K562 (cell line): Measurements from ENCODE around the gene ATP5PD. TPM values are rescaled to one million over a fixed set of nuclear protein-coding genes. Genes with fewer than 3 reads are reported as not detected.

Source experiments
- CREB1 ChIP-seq, 2 experiments: sonication (generic) in 1 of 2; formaldehyde crosslinking in 1 of 2; IDR thresholded peaks; 2 replicates each; pipeline versions ENCODE4 v1.6.1 to v1.8.0; 2012 to 2022; ENCODE audit warnings: inconsistent platforms in 1 of 2, mild to moderate bottlenecking in 1 of 2, missing genetic modification reagents in 1 of 2, moderate library complexity in 1 of 2
- CXXC5 ChIP-seq: fragments of 250-450 bp; sonication (Bioruptor Pico); IDR thresholded peaks from 2 replicates; pipeline ENCODE4 v1.8.0; 2022; ENCODE audit warnings: inconsistent platforms, mild to moderate bottlenecking, moderate library complexity
- E2F3 ChIP-seq: fragments of 250-450 bp; sonication (Bioruptor Pico); IDR thresholded peaks from 2 replicates; pipeline ENCODE4 v1.4.0; 2020; ENCODE audit warnings: mild to moderate bottlenecking
- EZH2 ChIP-seq: IDR thresholded peaks from 2 replicates; pipeline ENCODE4 v1.6.1; 2012; ENCODE audit warnings: low read depth, mild to moderate bottlenecking, inconsistent platforms, low read length, borderline replicate concordance
- FOXM1 ChIP-seq, 2 experiments: fragments of 450-650 bp in 1 of 2; sonication (generic) in 1 of 2; formaldehyde crosslinking in 1 of 2; IDR thresholded peaks; 2 replicates each; pipeline versions ENCODE4 v1.6.1 to v1.9.0; 2017 to 2022; ENCODE audit warnings: low read depth in 2 of 2, mild to moderate bottlenecking in 2 of 2, missing genetic modification reagents in 1 of 2, moderate library complexity in 1 of 2
- HDAC3 ChIP-seq: fragments of 450-650 bp; IDR thresholded peaks from 2 replicates; pipeline ENCODE4 v1.6.1; 2018; ENCODE audit warnings: borderline replicate concordance, mild to moderate bottlenecking, moderate library complexity; ENCODE audit not compliant: partially characterized antibody
- KDM2B ChIP-seq: fragments of 250-450 bp; sonication (Bioruptor Pico); IDR thresholded peaks from 2 replicates; pipeline ENCODE4 v1.8.0; 2021; ENCODE audit warnings: mild to moderate bottlenecking, moderate library complexity
- MAZ ChIP-seq, 2 experiments: fragments of 450-650 bp in 1 of 2; sonication (generic) in 1 of 2; formaldehyde crosslinking; IDR thresholded peaks in 1 of 2; conservative IDR thresholded peaks in 1 of 2; 2 replicates each; pipeline versions ENCODE4 v1.4.0 to v1.5.0; 2020; ENCODE audit warnings: mild to moderate bottlenecking in 1 of 2, missing genetic modification reagents in 1 of 2
- MCM2 ChIP-seq: fragments of 450-650 bp; IDR thresholded peaks from 2 replicates; pipeline ENCODE4 v1.6.1; 2017; ENCODE audit warnings: low read depth, mild to moderate bottlenecking
- MCM7 ChIP-seq, 2 experiments: fragments of 450-650 bp; IDR thresholded peaks; 2 replicates each; pipeline ENCODE4 v1.6.1; 2016 to 2018
- NCOR1 ChIP-seq: fragments of 450-650 bp; IDR thresholded peaks from 2 replicates; pipeline ENCODE4 v1.6.1; 2016; ENCODE audit warnings: mild to moderate bottlenecking, moderate library complexity
- NRF1 ChIP-seq, 2 experiments: fragments of 450-650 bp; IDR thresholded peaks in 1 of 2; conservative IDR thresholded peaks in 1 of 2; 2 replicates each; pipeline ENCODE4 v1.6.1; 2014; ENCODE audit warnings: mild to moderate bottlenecking in 2 of 2
- PHB ChIP-seq: fragments of 250-450 bp; sonication (Bioruptor Pico); IDR thresholded peaks from 2 replicates; pipeline ENCODE4 v1.5.0; 2021
- POLR2H ChIP-seq: IDR thresholded peaks from 2 replicates; pipeline ENCODE4 v1.6.1; 2016; ENCODE audit warnings: missing genetic modification characterization, low read depth, mild to moderate bottlenecking, control low read depth, missing compliant biosample characterization, moderate library complexity
- PPARD ChIP-seq: fragments of 250-450 bp; sonication (Bioruptor Pico); IDR thresholded peaks from 2 replicates; pipeline ENCODE4 v1.8.0; 2022; ENCODE audit warnings: inconsistent platforms, mild to moderate bottlenecking, moderate library complexity
- PTBP1 ChIP-seq: fragments of 200-400 bp; formaldehyde crosslinking; IDR thresholded peaks from 2 replicates; pipeline ENCODE4 v1.6.1; 2017; ENCODE audit warnings: low read depth, low read length
- TRIM28 ChIP-seq: fragments of 450-650 bp; IDR thresholded peaks from 2 replicates; pipeline ENCODE4 v1.6.1; 2017
- ZNF175 ChIP-seq: fragments of 200-800 bp; sonication (Bioruptor generic); IDR thresholded peaks from 2 replicates; pipeline ENCODE4 v1.6.1; 2016; ENCODE audit warnings: low read depth, mild to moderate bottlenecking, missing genetic modification characterization, missing compliant biosample characterization
- ZSCAN32 ChIP-seq: fragments of 450-650 bp; formaldehyde crosslinking; IDR thresholded peaks from 2 replicates; pipeline ENCODE4 v1.4.0; 2020; ENCODE audit warnings: mild to moderate bottlenecking, moderate library complexity
- polyA plus RNA-seq, 8 experiments: library from polyadenylated mRNA; depleted of rRNA in 4 of 8; stranded (reverse) in 5 of 8; unstranded in 3 of 8; fragments of >200 nt; fragmentation: Nextera tagmentation in 2 of 8; fragmentation: Illumina TruSeq in 1 of 8; extraction: Ambion mirVana in 2 of 8; extraction: Trizol in 1 of 8; gene quantifications; 2 replicates each; pipeline versions ENCODE4 v1.2.1 to v1.2.3, GENCODE V29; 2011 to 2014; ENCODE audit warnings: inconsistent platforms in 1 of 8, missing spikeins in 1 of 8
- total RNA-seq, 7 experiments: library from RNA; depleted of rRNA in 6 of 7; stranded (reverse); fragments of >200 nt in 6 of 7; fragmentation: Illumina TruSeq in 2 of 7; extraction: Trizol in 2 of 7; gene quantifications; 2 replicates each; pipeline versions ENCODE4 v1.2.1 to v1.2.3, GENCODE V29; 2011 to 2021; ENCODE audit warnings: low replicate concordance in 1 of 7
- TF ChIP-seq, protein P1 (sequence below): fragments of 450-650 bp; conservative IDR thresholded peaks from 2 replicates; pipeline ENCODE4 v1.6.1; 2016; ENCODE audit warnings: missing genetic modification characterization, low read depth, mild to moderate bottlenecking, missing compliant biosample characterization, moderate library complexity
- TF ChIP-seq, protein P2 (sequence below): fragments of 450-650 bp; formaldehyde crosslinking; IDR thresholded peaks from 2 replicates; pipeline ENCODE4 v1.4.0; 2022; ENCODE audit warnings: mild to moderate bottlenecking, moderate library complexity
- TF ChIP-seq, protein P3 (sequence below): sonication (generic); formaldehyde crosslinking; IDR thresholded peaks from 2 replicates; pipeline ENCODE4 v1.8.0; 2022; ENCODE audit warnings: mild to moderate bottlenecking, missing genetic modification reagents, borderline replicate concordance
- TF ChIP-seq, protein P4 (sequence below): IDR thresholded peaks from 3 replicates; pipeline ENCODE4 v1.6.1; 2011; ENCODE audit warnings: borderline replicate concordance, mild to moderate bottlenecking, moderate library complexity; ENCODE audit not compliant: insufficient read length; ENCODE audit errors: extremely low read depth

Gene ATP5PD
- total and polyA plus RNA-seq, 9 of the 15 experiments (the other 6 are each of a cell fraction or from before 2014, with no cell fraction given) = 271 to 828 (median 432) TPM

DNA sequence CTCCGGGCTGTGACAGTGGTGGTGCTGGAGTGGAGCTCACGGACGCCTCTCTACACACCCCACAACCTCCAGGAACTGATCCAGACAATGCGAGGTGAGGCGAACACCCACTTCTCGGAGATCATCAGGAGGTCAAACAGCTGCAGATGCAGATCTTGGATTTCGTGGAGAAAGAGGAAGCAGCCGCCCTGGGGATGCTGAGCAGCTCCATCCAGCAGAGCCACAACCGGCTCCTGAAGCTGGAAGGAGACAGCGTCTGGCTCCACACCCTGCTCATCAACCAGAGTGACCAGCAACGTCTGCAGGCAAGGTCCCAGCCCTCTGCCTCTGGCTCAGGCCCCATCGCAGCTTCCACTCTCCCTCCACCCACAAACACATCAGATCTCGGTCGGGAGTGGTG lies 27.8 kb upstream of the ATP5PD start (continued):
- TF ChIP-seq, protein P1, sequence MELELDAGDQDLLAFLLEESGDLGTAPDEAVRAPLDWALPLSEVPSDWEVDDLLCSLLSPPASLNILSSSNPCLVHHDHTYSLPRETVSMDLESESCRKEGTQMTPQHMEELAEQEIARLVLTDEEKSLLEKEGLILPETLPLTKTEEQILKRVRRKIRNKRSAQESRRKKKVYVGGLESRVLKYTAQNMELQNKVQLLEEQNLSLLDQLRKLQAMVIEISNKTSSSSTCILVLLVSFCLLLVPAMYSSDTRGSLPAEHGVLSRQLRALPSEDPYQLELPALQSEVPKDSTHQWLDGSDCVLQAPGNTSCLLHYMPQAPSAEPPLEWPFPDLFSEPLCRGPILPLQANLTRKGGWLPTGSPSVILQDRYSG (tag) = no peak
- TF ChIP-seq NCOR1 (no peak; the same call in 1 of the 2 replicates), MCM7 (IDR thresholded peaks at IDR 0.05) (no peak), PTBP1 (no peak), KDM2B (CRISPR knock-in tag) (no peak), MCM2 (no peak), CREB1 (IDR thresholded peaks at IDR 0.05) (no peak), CREB1 (CRISPR knock-in tag; IDR thresholded peaks at IDR 0.05) (no peak), PHB (no peak), FOXM1 (IDR thresholded peaks at IDR 0.05; ENCODE audit: low read depth) (no peak), FOXM1 (CRISPR knock-in tag; IDR thresholded peaks at IDR 0.05; ENCODE audit: low read depth) (no peak), ZNF175 (no peak), EZH2 (no peak), CXXC5 (CRISPR knock-in tag) (peak; percentile 23; the same call in 1 of the 2 replicates), TRIM28 (no peak), POLR2H (tag) (no peak), MAZ (CRISPR knock-in tag; conservative IDR thresholded peaks at IDR 0.05 in 1 of 2, IDR thresholded peaks at IDR 0.05 in 1 of 2) (0 out of 4 replicates have a peak, but pooled peaks of 1 of the 2 experiments have one; percentile 37), PPARD (CRISPR knock-in tag) (no peak), HDAC3 (no peak), E2F3 (CRISPR knock-in tag) (no peak), NRF1 (conservative IDR thresholded peaks at IDR 0.05 in 1 of 2, IDR thresholded peaks at IDR 0.05 in 1 of 2) (peak; percentile 17 to 39; a peak in 3 of 4 replicates), ZSCAN32 (no peak)
- TF ChIP-seq, protein P2, sequence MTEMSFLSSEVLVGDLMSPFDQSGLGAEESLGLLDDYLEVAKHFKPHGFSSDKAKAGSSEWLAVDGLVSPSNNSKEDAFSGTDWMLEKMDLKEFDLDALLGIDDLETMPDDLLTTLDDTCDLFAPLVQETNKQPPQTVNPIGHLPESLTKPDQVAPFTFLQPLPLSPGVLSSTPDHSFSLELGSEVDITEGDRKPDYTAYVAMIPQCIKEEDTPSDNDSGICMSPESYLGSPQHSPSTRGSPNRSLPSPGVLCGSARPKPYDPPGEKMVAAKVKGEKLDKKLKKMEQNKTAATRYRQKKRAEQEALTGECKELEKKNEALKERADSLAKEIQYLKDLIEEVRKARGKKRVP (CRISPR knock-in tag) = no peak
- TF ChIP-seq, protein P3, sequence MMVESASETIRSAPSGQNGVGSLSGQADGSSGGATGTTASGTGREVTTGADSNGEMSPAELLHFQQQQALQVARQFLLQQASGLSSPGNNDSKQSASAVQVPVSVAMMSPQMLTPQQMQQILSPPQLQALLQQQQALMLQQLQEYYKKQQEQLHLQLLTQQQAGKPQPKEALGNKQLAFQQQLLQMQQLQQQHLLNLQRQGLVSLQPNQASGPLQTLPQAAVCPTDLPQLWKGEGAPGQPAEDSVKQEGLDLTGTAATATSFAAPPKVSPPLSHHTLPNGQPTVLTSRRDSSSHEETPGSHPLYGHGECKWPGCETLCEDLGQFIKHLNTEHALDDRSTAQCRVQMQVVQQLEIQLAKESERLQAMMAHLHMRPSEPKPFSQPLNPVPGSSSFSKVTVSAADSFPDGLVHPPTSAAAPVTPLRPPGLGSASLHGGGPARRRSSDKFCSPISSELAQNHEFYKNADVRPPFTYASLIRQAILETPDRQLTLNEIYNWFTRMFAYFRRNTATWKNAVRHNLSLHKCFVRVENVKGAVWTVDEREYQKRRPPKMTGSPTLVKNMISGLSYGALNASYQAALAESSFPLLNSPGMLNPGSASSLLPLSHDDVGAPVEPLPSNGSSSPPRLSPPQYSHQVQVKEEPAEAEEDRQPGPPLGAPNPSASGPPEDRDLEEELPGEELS (CRISPR knock-in tag) = no peak
- TF ChIP-seq, protein P4, sequence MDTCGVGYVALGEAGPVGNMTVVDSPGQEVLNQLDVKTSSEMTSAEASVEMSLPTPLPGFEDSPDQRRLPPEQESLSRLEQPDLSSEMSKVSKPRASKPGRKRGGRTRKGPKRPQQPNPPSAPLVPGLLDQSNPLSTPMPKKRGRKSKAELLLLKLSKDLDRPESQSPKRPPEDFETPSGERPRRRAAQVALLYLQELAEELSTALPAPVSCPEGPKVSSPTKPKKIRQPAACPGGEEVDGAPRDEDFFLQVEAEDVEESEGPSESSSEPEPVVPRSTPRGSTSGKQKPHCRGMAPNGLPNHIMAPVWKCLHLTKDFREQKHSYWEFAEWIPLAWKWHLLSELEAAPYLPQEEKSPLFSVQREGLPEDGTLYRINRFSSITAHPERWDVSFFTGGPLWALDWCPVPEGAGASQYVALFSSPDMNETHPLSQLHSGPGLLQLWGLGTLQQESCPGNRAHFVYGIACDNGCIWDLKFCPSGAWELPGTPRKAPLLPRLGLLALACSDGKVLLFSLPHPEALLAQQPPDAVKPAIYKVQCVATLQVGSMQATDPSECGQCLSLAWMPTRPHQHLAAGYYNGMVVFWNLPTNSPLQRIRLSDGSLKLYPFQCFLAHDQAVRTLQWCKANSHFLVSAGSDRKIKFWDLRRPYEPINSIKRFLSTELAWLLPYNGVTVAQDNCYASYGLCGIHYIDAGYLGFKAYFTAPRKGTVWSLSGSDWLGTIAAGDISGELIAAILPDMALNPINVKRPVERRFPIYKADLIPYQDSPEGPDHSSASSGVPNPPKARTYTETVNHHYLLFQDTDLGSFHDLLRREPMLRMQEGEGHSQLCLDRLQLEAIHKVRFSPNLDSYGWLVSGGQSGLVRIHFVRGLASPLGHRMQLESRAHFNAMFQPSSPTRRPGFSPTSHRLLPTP = no peak
